ENCODE measurements around the gene KXD1.

Gene KXD1

DNA sequence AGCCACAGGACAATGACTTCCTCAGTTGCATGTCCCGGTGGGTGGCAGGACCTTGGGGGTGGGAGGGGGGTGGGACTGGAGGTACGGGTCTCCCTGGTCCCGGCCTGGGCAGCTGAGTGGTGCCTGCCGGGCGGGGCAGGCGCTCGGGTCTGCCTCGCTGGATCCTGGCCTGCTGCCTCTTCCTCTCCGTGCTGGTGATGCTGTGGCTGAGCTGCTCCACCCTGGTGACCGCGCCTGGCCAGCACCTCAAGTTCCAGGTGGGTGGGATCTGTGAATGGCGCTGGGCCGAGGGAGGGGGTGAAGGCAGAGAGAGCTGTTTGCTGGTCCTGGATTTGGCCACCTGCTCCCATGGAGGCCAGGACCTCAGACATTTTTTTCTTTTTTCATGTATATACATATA lies 60.6 kb downstream of the KXD1 start:
- DNase-seq, result no peak
